ENCODE measurements around the gene SAFB2.

The SAFB2 gene

DNA sequence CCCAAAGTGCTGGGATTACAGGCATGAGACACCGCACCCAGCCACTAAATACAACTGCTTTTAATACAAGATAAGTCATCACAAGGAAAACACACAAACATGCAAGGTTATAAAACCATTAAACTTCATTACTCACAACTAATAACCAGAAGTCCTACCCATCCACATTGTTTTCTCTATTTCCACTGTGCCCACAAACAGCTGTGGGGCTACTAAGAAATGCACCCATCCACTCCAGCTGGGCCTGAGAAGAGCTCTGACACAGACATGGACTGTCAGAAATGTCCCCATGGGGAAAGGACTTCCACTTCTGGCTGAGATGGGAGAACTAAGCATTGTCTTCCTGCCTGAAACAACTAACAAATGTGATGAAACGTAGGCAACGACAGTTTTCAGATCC, 17.2 kb downstream of the SAFB2 start:
- DNase-seq: no peak

DNA sequence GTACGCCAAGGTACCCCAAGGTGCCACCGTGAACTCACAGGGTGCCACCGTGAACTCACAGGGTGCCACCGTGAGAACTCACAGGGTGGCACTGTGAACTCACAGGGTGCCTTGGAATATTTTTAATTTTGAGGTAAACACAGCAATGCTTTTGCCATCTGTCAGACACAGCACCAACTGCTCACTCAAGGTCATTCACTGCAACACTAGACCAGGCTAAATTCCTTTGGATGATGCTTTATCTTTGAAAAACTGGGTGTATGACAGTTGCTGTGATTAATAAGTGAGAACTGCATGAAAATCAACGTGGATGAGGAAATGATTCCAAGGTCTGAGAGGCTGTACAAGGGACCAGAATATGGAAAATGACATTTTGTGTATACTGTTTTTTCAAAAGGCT, 18.9 kb downstream of the SAFB2 start:
- DNase-seq: no peak

DNA sequence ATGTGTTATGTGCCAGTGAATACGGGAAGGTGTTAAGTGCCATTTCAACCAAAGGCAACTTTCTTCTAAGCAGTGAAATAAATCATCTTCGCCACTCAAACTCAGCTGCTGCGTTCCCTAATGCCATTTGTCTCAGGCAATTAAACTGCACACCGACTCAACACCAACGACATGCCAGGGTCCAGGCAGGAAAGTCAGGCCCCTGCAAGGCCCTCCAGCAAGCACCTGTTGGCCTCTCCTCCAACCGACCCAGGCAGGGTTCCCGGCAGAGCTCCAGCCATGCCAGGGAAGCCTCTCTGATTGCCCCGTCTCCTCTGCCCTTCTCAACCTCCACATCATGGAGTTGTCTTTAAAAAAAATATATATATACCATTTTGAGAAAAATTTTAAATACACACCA, 21.8 kb downstream of the SAFB2 start:
- no peak for DNase-seq

DNA sequence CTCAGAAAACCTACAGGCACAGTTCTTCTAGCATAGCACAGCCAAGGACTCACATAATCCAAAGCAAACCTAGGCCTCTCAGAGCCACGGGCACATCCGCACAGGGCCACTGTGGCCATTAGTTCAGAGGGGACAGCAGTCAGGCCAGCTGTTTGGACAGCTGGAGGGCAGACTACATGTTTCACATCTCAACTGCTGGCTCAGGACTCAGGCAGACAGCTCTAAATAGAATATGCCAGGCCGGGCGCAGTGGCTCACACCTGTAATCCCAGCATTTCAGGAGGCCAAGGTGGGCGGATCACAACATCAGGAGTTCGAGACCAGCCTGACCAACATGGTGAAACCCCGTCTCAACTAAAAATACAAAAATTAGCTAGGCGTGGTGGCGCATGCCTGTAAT, 26.8 kb downstream of the SAFB2 start:
- no peak for DNase-seq

DNA sequence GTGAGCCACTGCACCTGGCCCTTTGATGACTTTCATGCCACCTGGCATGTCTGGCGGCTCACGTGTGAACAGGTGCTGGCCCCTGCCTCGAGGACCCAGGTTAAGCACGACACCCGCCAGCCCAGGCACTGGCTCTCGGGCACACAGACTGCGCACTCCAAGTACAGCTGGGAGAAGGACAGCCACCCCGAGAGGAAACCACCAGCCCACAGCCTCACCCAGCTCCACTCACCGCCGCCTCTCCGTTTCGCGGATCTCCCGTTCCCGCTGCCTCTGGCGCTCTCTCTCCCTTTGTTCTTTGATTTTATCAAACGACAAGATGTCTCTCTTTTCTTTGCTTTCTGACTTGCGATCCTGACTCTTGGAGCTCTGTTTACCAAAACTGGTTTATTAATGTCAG, 27.4 kb downstream of the SAFB2 start:
- no peak for DNase-seq

DNA sequence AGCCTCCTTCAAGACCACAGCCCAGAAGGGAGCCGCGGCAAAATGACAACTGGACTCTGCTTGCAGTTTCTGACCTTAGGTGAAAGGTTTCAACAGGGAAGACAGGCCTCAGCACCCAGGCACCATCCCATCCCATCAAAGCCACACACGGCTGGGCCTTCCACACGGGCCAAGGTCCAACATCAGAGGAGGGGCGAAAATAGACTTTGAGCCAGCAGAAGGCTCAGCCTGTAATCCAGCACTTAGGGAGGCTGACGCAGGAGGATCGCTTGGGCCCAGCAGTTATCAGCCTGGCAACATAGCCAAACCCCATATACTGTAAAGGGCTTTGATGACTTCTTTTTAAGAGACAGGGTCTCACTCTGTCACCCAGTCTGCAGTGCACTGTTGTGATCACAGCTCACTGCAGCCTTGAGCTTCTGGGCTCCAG, 28.0 kb downstream of the SAFB2 start:
- no peak for DNase-seq

DNA sequence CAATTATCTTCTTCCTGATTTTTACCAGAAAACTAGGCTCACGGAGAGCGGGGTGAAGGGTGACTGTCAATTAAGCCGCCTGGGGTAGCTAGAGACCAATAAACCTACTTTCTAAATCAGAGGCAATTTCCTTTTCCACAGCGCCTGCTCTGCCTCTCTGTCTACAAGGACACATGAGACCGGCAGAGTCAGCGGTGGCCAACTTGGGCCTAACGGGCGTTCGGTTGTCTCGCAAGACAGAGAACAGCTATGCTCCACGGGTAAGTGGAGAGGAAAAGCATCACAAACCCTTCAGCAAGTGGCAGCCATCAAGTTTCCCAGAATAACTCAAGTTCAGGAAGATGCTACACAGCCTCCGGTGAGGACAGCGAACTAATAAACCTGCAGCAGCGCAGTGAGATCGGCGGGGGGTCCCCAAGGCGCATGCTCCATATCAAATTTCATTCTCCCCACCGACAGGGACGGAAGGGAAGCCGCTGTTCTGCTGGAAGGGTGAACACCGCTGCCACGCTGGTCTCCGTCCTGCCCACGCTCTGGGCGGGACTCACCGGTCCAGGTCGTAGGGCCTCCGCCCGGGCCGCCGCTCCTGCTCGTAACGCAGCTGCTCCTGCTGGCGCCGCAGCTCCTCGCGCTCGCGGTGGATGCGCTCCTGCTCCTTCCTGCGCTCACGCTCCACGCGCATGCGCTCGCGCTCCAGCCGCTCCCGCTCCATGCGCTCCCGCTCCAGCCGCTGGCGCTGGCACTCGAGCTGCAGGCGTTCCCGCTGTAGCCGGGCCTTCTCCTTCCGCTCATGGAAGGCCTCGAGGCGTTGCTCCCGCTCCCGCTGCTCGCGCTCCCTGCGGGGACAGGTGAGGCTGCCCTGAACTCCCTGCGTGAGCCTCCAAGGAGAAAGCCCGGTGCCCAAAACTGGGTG, 29.0 kb downstream of the SAFB2 start:
- DNase-seq: no peak

DNA sequence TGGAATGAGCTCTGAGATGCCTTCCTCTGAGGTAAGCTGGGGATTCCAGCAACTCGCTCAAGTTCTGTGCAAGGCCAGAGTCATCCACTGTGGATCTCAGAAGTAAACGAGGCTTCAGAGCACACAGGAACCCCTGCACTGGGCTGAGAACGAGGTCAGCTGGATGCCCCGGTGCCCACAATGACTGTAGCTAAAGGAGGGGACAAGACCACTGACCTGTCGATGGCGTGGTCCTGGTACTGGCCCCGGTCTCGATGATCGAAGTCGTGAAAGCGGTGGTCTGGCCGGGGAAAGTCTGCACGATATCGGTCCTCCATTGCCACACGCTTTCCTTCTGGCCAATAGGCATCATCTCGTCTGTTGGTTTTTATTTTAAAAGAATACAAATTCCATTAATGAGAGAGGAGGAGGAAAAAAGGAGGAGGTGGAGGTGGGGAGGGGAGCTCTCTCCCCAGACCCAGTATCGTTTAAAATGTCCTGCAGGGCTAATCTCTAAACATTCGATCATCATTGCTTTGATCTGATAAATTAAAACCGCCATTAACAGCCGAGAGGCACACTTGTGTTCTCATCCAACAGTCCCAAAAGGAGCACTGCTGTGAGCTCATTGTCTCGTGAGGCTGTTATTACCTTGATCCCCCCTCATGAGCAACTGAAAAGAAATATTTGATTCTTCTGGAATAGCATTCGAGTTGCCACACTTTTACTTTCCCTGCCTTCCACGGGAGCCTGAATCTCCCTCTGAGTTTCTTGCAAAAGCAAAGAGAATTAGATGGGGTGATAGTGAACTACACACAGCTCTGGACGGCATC, 29.8 kb downstream of the SAFB2 start:
- DNase-seq: peak; percentile 32

DNA sequence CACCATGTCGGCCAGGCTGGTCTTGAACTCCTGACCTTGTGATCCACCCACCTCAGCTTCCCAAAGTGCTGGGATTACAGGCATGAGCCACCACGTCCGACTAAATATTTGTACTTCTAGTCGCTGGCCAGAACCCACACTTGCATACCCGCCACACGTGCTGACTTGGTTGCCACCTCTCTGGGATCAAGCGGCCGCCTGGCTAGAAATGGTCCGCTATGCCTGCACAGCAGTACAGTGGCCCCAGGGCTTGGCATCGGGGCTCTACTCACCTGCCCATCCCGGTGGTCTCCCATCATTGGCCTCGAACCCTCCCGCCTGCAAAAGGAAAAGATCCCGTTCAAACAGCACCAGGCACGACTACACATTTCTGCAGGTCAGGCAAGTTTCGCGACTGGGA, 31.1 kb downstream of the SAFB2 start:
- DNase-seq: no peak

DNA sequence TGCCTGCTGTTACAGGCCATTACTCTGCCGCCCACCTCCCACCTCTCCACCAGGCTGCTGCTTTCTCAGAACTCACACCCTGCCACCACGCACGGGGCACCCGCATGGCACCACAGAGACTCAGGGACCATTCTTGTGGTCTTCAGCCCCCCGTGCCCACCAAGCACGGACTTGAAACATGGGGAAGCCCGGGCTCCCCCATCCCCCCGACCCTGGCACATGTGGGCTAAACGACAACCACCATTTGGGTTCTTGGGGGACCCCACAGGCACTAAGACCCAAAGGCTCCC, 31.8 kb downstream of the SAFB2 start:
- DNase-seq: no peak

DNA sequence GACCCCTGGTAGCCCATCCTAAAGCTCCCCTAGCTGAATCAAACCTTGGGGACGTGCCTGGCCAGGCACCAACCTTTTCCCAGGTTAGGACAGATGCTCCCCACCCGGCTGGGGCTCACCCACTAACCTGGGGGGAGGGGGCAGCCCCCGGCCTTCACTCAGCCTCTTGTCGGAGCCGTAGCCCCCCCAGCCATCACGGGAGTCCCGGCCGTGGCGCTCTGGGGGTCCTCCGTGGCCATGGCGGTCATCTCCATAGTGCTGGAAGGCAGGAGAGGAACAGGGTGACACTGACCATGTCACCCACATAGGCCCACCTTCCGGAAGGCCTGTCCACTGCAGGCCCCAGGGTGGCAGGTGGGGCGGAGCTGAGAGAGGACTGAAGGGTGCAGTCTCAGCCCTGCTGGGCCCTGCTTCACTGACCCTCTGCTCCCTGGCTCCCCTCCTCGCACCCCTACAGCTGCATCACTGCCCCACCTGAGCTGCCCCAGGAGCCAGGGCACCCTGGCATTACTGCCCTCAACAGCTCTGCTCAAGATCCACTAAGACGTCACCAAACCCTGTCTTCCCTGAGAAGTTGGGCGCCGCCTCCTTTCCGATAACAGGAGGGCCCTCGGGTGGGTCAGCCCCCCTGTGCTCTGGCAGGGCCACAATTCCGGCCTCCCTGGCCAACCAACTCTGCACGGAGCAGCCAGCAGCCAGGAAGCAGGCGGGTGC, 32.3 kb downstream of the SAFB2 start:
- no peak for DNase-seq

DNA sequence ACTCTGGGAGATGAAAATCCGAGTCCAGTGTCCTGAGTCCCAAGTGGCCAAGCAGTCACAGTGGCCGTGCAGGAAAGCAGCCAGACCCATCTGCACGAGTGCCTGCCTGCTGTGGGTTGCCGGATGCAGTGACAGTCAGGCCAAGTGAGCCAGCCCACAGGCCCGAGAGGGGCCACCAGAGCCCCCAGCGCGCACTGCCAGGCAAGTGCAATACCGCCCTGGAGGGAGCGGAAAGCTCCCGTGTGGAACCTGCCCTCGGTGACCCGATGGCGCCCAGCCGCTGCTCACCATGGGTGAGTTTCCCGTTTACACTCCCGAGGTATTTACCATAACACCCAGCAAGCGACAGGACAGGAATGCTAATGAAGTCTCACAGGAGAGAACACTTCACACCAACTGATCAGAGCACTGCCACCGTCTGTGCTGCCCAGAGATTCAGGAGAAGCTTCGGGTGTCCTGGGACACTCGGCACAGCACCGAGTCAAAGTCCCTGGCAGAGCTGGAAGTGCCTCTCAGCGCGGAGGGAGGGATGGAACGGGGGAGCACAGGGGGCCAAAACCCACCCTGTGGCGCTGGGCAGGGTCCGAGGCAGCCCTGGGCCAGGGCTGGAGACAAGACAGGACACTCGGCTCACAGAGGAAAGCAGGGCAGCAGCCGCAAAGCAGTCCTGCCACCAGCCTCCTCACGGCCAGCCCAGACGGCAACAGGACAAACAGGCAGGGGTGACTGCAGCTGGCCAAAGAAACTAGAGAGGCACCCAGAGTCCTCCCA, 33.5 kb downstream of the SAFB2 start:
- DNase-seq: no peak

DNA sequence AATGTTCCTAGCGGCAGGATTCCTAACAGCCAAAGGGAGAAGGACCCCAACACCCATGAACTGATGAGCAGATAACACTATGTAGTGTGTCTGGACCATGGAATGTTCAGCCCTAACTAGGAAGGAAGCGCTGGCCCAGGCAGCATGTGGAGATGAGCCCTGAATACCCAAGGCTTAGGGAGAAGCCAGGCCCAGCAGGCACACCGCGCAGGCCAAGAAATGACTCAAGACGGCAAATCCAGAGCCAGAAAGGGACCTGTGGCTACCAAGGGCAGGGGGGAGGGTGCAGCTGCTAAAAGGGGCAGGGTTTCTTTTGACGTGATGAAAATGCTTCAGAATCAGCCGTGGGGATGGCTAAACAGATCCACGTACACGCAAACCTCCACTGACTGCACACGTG, 34.1 kb downstream of the SAFB2 start:
- no peak for DNase-seq

DNA sequence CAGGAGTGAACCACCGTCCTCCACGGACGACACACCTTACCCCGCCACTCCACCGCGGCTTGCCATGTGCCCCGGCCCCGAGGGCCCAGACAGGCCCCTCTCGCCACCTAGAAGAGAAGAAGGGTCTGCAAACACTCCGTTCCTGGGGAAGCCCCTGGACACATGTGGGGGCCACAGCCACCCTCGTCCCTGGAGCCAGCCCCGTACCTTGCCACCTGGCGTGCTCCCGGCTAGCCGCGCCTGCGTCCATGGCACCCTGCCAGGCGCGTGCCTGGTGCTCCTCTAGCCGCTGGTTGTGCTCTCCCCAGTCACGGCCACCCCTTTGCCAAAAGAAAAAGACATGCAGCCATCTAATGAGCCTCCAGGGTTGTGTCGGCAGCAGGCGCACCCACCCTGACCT, 34.9 kb downstream of the SAFB2 start:
- DNase-seq: no peak

DNA sequence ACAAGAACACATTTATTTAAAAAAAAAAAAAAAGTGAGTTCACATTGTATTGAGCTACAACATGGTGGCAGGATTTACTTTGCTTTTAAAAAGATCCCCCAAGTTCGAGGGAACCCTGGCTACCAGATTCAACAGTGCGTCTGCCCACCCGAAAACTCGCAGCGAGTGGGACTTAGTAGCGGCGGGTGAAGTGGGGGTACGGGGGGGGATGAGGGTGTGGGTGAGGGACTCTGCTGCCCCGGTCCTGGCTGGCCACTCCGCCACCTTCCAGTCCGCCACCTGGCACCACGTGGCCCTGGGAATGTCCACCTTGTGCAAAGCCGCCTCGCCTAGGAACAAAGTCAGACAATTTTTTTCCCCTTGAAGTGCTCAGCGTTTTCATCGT, 35.5 kb downstream of the SAFB2 start:
- DNase-seq: no peak

DNA sequence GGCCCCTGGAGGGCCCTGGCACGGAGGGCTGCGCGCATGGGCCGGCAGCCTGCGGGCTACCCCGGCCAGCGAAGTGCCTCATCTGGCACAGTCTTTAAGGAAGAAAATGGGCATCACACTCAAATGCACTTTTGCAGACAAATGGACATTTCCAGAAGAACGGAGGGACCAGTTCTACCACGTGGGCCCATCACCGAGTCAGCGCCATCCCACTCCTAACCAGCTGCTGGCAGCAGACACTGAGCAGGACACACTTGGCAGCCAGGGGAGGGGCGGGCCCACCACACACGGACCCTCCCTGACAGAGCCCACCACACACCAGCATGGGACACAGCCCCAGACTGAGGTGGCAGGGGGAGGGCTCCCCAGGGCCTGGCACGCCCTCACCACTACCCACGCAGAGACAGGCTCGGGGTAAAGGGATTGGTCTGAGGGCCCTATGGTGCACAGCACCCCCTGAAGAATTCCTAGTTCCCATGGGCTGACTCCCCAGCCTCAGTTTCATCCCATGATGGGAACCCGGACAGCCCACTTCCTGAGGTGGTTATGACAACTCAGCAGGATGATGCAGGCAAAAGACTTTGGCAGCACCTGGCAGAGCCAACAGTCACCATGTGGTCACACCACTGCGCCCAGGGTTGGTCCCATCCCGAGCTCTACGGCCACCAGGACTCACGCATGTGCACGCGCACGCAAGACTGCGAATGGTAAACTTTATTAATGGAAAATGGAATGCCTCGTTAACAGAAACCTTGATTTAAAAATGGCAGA, 36.1 kb downstream of the SAFB2 start:
- DNase-seq: peak; percentile 51

DNA sequence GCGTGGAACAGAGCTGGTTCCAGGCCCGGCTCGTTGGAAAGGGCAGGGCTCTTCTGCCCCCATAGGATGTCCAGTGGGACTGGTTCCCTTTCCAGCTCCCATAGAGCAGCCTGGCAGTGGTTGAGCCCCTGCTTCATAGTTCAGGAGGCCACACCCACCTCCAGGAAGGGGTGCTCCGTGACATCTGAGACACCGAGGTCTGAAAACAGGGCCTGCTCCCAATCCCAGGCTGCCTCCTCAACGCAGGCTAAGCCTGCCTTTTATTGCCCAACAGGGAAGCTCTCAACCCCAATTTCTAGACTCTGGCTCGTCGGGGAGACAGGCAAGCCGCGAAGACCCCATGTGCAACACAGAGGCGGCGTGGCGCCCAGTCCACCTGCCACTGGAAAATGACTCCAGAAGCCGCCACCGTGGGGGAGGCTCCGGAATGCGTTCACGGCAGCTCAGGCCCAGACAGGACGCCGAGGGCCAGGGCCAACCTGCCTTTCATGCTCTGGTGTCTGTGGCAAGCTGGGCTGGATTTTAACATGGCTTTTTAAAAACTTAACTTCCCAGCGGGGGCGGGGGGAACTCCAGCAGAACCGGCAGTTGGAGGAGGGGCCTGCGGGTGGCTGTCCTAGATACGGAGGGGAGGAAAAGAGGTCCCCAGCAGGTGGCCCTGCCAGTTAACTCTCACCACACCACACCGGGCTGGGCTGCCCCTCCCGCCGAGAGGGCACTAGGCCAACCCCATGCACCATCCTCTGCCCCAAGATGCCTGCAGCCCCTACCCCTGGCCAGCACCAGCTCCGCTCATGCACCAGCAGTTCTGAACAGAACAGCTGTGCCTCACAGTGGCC, 36.9 kb downstream of the SAFB2 start:
- DNase-seq: peak; percentile 97

DNA sequence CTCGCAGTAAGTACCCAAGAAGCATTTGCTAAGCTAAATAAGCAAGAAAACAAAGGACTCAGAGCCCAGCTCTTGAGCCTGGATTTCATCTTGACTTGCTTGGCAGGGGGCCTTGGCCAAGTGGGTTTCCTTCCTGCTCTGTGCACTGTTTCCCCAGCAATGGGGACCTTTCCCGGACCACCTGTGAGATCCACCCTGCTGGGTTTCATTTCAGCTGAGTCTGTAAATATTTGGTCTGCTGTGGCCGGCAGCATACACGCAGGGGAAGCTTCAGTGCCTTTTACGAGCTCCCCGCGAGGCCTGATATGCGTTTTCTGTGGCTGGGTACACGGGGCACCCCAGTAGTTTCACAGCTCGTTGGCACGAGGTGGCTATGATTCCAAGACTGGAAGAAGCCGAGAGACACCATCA, 42.4 kb downstream of the SAFB2 start:
- no peak for DNase-seq

DNA sequence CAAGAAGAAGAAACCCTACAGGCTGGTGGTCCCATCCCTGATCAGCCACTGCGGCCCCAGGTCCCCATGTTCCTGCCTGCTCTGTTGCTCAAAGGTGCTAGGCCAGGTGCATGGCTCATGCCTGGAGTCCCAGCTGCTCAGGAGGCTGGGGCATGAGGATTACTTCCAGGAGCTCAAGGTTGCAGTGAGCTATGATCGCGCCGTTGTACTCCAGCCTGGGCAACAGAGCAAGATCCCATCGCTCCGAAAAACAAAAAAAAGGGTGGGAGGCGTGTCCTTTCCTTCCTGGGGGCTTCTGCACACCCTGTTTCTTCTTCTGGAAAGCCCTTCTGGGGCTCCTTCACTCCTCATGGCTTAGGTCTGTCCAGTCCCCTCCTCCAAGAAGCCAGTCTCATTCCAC, 42.9 kb downstream of the SAFB2 start:
- no peak for DNase-seq

DNA sequence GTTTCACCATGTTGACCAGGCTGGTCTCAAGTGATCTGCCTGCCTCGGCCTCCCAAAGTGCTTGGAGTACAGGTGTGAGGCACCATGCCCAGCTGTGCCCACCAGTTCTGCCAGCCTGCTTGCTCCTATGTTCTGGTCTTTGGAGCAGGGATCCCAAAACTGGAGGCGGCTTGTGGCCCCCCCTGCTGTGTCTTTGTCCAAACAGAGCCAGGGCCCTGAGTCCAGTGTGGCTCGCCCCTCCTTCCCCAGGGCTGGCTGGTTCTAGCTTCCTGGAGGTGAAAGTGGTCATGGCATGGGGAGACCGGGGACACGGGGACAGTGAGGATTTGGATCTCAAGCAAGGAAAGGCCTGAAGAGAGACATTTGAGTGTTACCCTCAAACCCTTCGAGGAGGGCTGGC, 43.3 kb downstream of the SAFB2 start:
- DNase-seq: no peak

Measured in hematopoietic multipotent progenitor cell treated with erythropoietin and hydrocortisone succinate and interleukin-3 and kit ligand, for 6 days (in vitro differentiated cells).